HL-60 (cell line): Measurements from ENCODE around the gene ATXN3L.

Source experiments
- POLR2AphosphoS5 ChIP-seq: IDR thresholded peaks from 2 replicates; pipeline ENCODE4 v1.6.1; 2012; ENCODE audit warnings: low read depth
- TF ChIP-seq, protein P1 (sequence below): IDR thresholded peaks from one replicate; pipeline ENCODE4 v1.5.1; 2011; ENCODE audit warnings: low read length, control low read depth, inconsistent platforms; ENCODE audit not compliant: insufficient read depth

- TF ChIP-seq, protein P1, sequence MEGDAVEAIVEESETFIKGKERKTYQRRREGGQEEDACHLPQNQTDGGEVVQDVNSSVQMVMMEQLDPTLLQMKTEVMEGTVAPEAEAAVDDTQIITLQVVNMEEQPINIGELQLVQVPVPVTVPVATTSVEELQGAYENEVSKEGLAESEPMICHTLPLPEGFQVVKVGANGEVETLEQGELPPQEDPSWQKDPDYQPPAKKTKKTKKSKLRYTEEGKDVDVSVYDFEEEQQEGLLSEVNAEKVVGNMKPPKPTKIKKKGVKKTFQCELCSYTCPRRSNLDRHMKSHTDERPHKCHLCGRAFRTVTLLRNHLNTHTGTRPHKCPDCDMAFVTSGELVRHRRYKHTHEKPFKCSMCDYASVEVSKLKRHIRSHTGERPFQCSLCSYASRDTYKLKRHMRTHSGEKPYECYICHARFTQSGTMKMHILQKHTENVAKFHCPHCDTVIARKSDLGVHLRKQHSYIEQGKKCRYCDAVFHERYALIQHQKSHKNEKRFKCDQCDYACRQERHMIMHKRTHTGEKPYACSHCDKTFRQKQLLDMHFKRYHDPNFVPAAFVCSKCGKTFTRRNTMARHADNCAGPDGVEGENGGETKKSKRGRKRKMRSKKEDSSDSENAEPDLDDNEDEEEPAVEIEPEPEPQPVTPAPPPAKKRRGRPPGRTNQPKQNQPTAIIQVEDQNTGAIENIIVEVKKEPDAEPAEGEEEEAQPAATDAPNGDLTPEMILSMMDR: no peak
- TF ChIP-seq POLR2AphosphoS5: no peak
Measured at GRCh38 chrX:13305108-13305507, 14.7 kb downstream of the ATXN3L start.
